ENCODE data around the gene TNFRSF25.
"Not testable (repeated sequence)": the region's sequence is repeated elsewhere in the genome, so short reads cannot be mapped to it uniquely, and the experiment has no call there.

The TNFRSF25 gene

GRCh38 chr1:6429660-6430411, 36.1 kb downstream of the TNFRSF25 start:
- not testable (repeated sequence) for DNase-seq

GRCh38 chr1:6428453-6428852, 37.5 kb downstream of the TNFRSF25 start:
- DNase-seq, result not testable (repeated sequence)

DNA sequence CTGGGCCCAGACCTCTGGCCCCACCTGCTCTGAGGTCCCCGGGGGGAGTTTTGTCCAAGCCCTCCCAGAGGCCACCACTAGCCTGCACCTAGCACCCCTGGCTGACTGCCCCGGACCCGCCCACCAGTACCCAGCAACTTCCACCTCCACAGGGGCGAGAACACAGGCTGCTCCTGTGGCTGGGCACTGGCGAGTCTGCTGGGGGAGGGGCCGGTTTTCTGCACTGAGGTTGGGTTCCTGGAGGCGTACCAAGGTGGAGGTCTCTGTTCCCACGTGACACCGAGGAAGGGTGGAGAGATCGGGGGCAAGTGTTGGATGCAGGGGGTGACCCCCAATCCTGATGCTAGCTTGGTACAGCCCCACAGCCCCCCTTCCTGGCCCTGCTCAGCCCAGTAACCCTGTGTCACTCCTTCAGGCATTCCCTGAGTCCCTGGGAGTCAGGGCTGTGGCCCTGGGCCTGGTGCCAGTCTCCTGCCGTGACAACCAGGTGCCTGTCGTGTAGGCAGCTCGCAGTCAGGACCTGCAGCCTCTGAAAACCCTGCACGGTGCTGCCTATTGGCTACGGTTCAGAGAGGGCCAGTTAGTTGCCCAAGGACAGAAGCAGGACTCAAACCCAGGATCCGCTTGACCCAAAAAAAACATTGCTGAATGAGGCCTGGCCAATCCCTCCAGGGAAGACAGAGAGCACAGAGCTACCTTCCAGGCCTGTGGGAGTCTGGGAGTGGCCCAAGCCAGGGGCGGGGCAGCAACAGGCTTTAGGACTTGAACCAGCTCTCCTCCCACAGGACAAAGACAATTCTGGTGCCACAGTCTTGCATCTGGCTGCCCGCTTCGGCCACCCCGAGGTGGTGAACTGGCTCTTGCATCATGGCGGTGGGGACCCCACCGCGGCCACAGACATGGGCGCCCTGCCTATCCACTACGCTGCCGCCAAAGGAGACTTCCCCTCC, 38.3 kb downstream of the TNFRSF25 start:
- DNase-seq, result no peak

DNA sequence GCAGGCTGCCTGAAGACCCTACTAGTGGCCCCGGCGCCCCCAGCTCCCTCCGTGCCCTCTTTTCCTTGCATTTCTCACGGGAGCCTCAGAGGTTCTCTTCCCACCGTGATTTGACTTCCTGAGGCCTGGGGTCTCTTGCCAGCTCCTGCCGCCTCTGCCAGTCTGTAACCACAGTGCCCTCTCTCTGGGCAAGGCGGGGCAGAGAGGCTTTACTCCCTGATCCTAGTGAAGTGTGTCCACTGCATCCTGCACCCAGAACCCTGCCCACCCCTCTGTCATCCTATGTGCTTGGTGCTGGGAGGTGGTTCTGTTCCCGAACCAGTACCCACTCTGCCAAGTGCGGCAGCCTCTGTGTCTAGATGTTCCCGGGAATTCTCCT, 39.0 kb downstream of the TNFRSF25 start:
- no peak for DNase-seq

DNA sequence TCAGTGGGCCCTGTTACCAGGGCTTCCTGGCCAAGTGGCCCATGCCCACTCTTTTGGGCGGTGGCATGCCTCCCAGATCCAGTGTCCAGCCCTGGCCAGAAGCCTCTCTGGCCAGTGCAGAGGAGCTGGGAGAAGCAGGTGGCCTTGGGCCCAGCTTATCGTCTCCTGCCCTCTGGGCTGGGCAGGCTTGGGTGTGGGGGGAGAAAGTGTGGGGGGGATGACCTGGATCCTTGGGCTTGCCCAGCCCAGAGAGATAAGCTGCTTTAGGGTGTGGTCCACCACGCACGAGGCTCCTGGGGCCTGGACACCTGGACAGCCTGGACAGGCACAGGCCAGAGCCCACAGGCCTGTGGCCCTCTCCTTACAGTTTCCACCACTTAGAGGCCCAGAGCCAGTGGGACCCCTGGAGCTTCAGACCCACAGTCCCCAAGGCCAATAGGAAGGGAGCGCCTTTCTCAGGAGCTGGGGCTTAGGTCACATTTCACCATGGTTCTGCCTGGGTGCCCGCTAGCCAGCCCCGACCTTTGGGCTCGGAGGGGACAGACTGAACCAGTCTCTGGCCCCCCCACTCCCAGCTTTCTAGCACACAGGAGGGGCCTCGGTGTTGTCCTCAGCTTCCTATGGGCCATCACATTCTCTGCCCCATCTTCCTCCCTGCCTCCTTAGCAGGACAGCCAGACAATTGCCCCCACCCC, 39.5 kb downstream of the TNFRSF25 start:
- no peak for DNase-seq

GRCh38 chr1:6425658-6426057, 40.3 kb downstream of the TNFRSF25 start:
- DNase-seq, result no peak

- no peak for DNase-seq
Measured at GRCh38 chr1:6424619-6425593, 41.1 kb downstream of the TNFRSF25 start, which contains the start of gene ESPN. Gene ESPN, plus strand, starts transcription at chr1:6424776. Its CDS starts 180 bp downstream, at chr1:6424956.

DNA sequence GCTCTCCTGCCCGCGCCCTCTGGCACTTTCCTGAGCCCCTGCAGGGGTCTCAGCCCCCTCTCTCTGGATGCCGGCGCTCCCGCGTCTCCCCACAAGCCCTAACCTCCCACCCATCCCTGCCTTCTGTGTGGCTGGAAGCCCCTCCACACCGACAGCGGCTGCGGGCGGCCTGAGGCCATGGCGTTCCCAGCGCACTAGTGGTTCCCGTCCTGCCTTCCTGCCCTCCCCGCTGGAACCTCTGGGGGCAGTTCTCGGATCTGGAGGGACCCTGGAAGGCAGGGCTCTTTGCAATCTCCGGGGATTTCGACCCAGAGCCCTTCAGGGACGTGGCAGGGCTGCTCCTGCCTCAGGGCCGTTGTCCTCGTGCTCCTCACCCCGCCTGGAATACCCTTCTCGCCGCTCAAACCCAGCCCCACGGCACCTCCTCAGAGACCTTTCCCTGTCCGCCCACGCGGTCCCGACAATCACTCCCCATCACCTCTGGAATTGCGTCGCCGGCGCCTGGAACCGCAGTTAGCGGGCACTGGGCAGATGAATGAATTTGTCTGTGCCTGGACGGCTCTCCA, 41.9 kb downstream of the TNFRSF25 start:
- DNase-seq, result no peak

GRCh38 chr1:6423321-6423999, 42.5 kb downstream of the TNFRSF25 start:
- DNase-seq, result peak; percentile 69

- DNase-seq, result no peak
Measured at GRCh38 chr1:6421266-6421665, 44.7 kb downstream of the TNFRSF25 start.

- no peak for DNase-seq
Measured at GRCh38 chr1:6420454-6421042, 45.4 kb downstream of the TNFRSF25 start.

GRCh38 chr1:6419804-6420453, 46.0 kb downstream of the TNFRSF25 start, which contains the start of gene HES2:
Gene HES2, minus strand, starts transcription at chr1:6419919. Its CDS starts 99 bp downstream, at chr1:6419820.
- no peak for DNase-seq

DNA sequence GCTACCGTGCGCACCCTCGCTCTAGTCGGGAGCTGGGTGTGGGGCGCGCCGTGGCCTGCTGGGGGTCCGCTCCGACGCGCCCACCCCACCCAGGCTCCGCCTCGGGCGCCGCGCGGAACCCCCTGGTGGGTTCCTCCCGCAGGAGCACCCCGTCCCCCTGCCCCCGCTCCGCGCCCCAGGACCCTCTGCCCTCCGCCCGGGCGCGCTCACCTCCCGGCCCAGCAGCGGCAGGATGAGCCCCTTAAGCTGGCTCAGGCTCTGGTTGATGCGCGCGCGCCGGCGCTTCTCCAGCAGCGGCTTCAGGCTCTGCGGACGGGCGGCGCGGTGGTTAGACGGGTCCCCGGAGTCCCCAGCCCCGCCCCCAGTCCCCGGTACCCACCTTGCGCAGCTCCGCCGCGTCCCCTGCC, 46.6 kb downstream of the TNFRSF25 start:
- no peak for DNase-seq

GRCh38 chr1:6418668-6419396, 47.1 kb downstream of the TNFRSF25 start:
- no peak for DNase-seq

DNA sequence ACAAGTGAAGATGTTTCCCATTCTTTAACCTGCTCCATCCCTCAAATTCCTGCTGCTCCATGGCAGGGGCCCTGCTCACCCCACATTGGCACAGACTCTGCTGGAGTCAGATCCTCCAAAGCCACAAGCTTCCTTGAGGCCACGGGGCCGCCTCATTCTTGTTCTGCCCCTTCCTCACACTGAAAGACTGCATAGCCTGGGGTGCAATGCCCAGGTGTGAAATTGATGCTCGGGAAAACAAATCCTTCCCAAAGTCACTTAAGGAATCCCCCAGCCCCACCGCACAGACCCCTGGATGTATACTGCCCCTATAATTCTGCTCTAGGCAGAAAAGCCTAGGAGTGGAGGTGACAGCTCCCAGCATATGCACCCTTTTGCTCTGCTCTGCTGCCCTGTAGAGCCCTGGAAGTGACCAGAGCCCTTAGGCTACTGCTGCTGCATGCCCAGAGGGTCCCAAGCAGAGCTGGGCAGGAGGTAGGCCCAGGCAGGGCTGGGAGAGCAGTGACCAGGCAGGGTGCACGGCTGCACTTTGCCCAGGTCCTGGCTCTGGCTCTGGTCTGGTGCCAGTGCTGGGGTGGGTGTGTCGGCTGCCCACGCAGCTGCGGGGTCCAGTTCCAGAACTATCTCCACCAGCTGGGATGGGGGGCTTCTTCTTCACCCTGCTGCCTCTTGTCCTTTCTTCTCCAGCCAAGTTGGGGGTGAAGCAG, 47.9 kb downstream of the TNFRSF25 start:
- no peak for DNase-seq

DNA sequence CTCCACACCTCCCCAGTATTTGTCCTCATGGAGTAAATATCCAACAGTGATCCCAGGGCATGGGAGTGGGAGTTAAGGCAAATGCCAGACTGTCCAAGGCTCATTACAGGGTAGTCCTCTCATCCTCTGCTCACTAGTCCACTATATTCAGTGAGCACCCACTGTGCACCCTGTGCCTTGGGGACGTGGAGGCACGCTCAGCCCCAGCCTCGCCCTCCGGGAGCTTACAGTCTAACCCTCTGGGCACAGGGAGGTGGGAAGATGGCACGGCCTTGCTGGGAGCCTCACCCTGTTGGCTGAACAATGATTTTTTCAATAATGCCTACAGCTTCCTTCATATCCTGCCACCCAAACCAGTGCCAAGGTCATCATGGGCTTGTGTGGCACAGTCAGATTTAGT, 49.1 kb downstream of the TNFRSF25 start:
- no peak for DNase-seq

DNA sequence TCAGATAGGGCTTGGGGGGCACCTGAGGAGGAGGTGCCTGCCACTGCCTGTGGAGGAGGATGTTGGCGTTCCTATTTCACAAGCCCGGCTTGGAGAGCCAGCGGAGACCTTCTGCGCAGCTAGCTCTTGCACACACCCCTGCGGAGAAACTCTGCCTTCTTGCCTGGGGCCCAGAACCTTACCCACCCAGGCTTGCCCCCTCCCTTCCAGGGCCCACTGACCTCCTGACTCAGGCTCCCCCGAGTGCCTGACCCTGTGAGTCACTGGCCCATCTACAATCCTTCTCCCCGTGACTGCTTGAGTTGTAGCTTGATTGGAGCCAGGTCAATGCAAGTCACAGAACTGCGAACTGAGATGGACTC, 49.7 kb downstream of the TNFRSF25 start:
- no peak for DNase-seq

DNA sequence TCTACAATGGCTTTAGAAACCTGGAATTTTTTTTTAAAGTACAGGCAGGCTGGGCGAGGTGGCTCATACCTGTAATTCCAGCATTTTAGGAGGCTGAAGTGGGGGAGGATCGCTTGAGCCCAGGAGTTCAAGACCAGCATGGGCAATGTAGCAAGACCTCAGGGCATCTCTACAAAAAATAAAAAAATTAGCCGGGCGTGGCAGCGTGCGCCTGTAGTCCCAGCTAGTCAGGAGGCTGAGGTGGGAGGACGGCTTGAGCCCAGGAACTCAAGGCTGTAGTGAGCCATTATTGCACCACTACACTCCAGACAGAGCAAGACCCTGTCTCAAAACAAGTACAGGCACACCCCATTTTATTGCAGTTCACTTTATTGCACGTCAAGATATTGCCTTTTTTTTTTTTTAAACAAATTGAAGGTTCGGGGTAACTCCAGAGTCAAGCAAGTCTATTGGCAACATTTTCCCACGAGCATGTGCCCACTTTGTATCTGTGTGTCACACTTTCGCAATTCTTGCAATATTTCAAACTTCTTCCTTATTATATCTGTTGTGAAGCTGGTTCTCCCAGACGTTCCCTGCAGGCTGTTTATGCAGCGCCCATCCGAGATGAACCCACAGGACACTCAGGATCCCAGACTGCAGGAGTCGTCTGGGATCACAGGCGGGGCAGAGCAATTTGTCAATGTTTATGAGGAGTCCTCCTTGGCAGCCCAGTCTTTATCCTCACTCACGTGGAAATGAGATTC, 50.9 kb downstream of the TNFRSF25 start:
- DNase-seq, result no peak
